OCI-M1 (cell line): Measurements from ENCODE around the gene SERPINA4.
"Not testable (repeated sequence)": the region's sequence is repeated elsewhere in the genome, so short reads cannot be mapped to it uniquely, and the experiment has no call there.

Source experiments
- DNase-seq: peaks from one replicate; lab custom pipeline; 2025; lab: John Stamatoyannopoulos, UW

Gene SERPINA4

GRCh38 chr14:94569381-94570001 lies 8.2 kb downstream of the SERPINA4 start:
- no peak for DNase-seq

DNA sequence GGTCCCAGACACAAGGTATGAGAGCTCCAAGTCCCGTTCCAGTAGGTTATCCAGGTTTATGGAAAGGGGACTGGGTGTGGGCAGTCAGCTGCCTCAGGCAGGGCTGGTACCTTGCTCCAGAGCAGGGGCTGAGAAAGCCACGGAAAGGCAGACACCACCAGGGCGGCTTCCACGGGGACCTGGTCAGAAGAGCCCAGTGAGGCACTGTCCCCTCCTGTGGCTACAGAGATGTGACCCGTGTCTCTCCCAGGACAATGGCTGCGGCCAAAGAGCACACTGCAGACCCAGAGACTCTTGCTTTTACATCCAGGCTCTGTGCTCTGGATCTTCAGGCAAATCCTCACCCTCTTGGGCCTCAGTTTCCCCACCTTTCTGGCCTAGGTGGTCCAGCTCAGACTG lies 8.8 kb downstream of the SERPINA4 start:
- no peak for DNase-seq

DNA sequence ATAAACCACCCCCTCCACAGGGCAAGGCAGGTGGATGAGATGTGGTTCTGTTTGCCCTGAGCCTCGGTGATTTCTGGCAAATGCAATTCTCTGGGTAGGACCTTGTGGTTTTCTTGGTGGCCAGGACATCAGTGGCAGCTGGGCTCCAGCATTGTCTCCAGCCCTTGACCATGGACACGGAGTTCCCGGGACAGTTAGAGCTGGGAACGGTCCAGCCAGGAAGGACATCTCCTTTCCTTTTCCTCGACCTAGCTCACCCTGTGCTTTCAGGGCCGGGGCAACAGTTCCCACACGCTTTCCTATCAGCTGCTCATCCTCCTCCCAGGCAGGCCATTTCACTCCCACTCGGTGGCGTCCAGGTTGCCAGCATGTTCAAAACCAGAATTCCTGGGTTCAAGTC lies 9.2 kb downstream of the SERPINA4 start:
- DNase-seq: no peak

GRCh38 chr14:94571395-94571794 lies 10.2 kb downstream of the SERPINA4 start:
- no peak for DNase-seq

DNA sequence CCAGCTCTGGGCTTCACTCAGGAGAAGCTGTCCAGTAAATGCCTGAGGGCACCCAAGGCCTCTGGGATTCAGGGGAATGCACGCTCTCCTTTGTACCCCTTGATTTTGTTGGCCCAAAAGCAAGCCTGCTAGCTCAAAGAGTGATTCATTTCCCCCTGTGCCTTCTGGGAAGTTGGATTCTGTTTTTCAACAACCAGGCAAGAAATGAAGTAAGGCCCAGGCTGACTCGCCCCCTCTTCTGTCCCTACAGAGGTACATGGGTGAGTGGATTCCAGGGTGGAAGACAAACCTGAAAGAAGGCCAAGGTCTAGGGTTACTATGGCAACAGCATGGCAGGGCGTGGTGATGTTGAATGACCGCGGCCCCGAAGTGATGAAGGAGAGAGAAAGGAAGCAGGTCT lies 10.7 kb downstream of the SERPINA4 start:
- no peak for DNase-seq

- DNase-seq: no peak
Observed at GRCh38 chr14:94572637-94573303, 11.5 kb downstream of the SERPINA4 start.

- no peak for DNase-seq
Observed at GRCh38 chr14:94573475-94574277, 12.4 kb downstream of the SERPINA4 start.

- no peak for DNase-seq
Observed at GRCh38 chr14:94574336-94574735, 13.1 kb downstream of the SERPINA4 start.

DNA sequence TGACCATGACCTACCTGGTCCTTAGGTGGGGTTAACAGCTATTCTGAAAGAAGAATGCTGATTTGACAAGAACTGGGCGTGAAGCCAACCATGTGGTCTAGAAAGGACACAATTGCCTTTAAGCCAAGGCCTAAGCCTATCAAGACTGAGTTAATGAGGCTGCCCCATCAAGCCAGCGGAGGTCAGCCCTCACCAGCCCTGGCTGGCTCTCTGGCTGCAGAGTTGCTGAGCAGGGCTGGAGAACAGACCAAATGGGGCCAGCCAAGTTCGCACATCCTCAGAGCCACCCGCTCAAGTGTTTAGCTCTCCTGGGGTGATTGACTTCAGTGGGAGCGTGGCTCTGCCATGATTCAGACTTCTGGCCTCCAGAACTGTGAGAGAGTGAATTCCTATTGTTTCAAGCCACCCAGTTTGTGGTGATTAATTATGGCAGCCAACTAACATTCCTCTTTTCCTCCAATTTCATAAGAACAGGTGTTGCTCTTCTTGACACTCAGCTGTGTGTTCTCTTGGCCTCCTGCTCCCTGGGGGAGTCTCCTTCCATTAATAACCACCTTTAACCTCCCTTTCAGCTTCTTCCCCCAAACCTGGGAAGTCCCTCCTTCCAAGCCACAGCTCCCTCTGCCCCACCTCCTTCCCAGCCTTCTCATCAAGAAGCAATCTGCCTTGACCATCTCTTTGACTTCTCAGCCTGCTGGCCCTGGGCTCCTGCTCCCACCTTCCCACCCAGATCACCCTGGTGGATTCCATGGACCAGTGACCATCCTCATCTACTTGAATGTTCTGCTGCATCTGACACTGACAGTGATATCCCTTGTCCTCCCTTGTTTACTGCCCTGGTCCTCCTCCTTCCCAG lies 14.7 kb downstream of the SERPINA4 start:
- DNase-seq: no peak

DNA sequence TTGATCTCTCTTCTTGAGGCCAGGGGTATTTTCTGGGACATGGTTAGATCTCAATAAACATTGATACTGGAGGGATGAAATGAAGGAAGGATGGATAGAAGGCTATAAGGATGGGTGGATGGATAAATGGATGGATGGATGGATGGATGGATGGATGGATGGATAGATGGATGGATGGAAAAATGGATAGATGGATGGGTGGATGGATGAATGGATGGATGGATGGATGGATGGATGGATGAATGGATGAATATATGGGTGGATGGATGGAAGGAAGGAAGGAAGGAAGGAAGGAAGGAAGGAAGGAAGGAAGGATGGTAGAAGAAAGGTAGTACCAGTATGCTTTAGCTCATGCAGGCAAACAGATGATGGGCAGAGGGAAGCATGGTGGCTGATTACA lies 16.2 kb downstream of the SERPINA4 start:
- not testable (repeated sequence) for DNase-seq

DNA sequence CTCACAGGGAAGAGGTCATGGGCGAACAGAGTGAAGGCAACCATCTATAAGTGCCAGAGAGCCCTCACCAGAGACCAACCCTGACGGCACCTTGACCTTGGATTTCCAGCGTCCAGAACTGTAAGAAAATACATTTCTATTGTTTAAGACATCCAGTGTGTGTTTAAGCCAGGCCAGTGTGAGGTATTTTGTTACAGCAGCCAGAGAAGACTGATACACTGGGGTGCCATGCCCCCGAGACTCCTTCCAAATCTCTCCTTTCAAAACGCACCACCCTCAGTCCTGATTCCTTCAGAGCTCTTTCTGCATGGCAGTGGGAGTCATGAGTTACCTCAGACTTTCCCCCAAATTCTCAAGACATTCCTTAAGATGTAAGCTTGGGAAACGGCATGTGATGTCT lies 17.5 kb downstream of the SERPINA4 start:
- no peak for DNase-seq

GRCh38 chr14:94581127-94581999 lies 20.1 kb downstream of the SERPINA4 start, which contains the start of gene SERPINA5:
SERPINA5 (plus strand) TSS chr14:94581426; CDS start chr14:94587363, 5,937 bp downstream.
- no peak for DNase-seq

DNA sequence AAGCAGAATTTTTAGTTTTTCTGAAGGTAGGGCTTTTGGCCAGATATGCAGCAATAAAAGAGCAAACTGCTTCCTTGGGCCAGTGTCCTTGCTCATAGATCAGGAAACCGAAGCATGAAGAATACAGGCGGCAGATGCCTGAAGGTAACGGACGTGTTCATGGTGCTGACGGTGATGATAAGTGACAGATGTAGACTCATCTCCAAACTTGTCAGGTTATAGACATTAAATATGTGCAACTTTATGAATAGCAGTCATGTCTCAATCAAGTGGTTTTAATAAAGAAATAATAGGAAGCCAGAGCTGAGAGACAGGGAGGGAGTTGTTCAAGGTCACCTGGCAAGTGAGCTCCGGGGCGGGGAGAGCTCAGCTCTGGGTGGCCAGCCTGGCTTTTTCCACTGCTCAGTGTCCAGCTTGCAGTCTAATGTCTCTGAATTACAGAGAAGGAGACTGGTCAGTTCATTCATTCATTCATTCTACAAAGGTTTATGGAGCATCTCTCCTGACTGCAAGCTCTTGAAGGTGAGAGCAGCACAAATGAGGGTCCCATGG lies 21.0 kb downstream of the SERPINA4 start:
- DNase-seq: no peak

- DNase-seq: no peak
Observed at GRCh38 chr14:94582851-94583250, 21.6 kb downstream of the SERPINA4 start.

DNA sequence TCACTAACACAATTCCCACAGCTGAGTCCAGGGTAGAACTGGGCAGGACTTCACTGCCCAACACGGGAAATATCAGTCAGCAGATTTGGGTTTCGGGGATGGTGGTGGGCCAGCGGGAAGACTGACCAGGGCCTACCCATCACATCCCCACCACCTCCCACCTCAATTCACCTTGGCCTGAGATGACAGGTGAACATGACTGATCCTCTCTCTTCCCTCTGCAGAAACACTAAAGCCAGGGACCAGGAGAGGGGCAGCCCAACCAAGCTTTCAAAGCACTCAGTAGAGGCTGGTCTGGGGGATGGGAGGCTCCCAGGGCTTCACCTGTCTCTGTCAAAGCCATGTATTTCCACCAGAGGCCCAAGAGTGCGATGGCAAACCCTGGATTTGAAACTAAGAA lies 22.3 kb downstream of the SERPINA4 start:
- DNase-seq: no peak

- DNase-seq: no peak
Observed at GRCh38 chr14:94584591-94585280, 23.5 kb downstream of the SERPINA4 start.

DNA sequence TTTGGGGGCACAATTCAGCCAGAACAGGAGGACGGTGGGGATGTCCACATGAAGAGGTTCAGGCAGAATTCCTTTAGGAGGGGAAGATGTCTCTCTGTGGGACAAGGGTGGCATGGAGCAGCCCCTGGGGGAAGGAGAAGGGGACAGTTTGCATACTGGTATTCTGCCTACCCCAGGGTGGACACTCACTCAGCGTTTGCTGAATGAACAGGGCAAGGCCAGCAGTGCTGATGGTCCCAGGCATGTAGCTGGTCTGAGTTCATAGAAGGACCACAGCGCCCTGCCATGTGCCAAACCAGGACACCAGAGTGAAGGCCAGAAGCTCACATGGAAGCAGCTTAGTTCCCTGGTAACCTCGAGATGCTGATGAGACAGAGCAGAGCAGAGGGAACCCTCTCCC lies 25.4 kb downstream of the SERPINA4 start:
- DNase-seq: no peak

- DNase-seq: no peak
Observed at GRCh38 chr14:94588311-94588710, 27.1 kb downstream of the SERPINA4 start.

GRCh38 chr14:94591073-94591472 lies 29.8 kb downstream of the SERPINA4 start:
- DNase-seq: no peak

- DNase-seq: no peak
Observed at GRCh38 chr14:94591871-94592270, 30.6 kb downstream of the SERPINA4 start.
